Neural crest cell (in vitro differentiated cells): ENCODE results near the gene ATP6AP1. TPM values are rescaled to one million over a fixed set of nuclear protein-coding genes. Genes with fewer than 3 reads are reported as not detected.

ENCODE experiments used
- DNase-seq: peaks from one replicate; pipeline ENCODE4 v3.0.0; 2021; ENCODE audit warnings: low read depth, mixed read lengths, low spot score
- H3K27ac Mint-ChIP-seq: one replicate; pipeline ENCODE4 v1.8.0; 2021; ENCODE audit warnings: mild to moderate bottlenecking, mixed read lengths; ENCODE audit not compliant: unreplicated experiment
- H3K27me3 Mint-ChIP-seq: 2 replicates; pipeline ENCODE4 v1.8.0; 2021; ENCODE audit warnings: low read depth, mild to moderate bottlenecking, mixed read lengths
- H3K36me3 Mint-ChIP-seq: 2 replicates; pipeline ENCODE4 v1.8.0; 2021; ENCODE audit warnings: low read depth, mild to moderate bottlenecking, mixed read lengths
- H3K4me1 Mint-ChIP-seq: 2 replicates; pipeline ENCODE4 v1.8.0; 2021; ENCODE audit warnings: mixed read lengths
- H3K4me3 Mint-ChIP-seq: one replicate; pipeline ENCODE4 v1.8.0; 2021; ENCODE audit warnings: mild to moderate bottlenecking, mixed read lengths
- H3K9me3 Mint-ChIP-seq: 2 replicates; pipeline ENCODE4 v1.8.0; 2021; ENCODE audit warnings: mixed read lengths
- CTCF ChIP-seq: fragments of 200-600 bp; sonication (generic); conservative IDR thresholded peaks from 2 replicates; pipeline ENCODE4 v1.5.0; 2021; ENCODE audit warnings: antibody characterized with exemption, mild to moderate bottlenecking
- total RNA-seq: library from RNA; stranded (reverse); gene quantifications from 2 replicates; pipeline ENCODE4 v1.2.1, GENCODE V29; 2021

ATP6AP1 gene
- total RNA-seq, 1 donor from 2014 or later = 79.8 TPM

- Mint-ChIP-seq H3K27me3 (no peaks in the 10 kb centered on the region), H3K36me3 (no peaks in the 10 kb centered on the region), H3K9me3 (no peaks in the 10 kb centered on the region), H3K27ac (no peak overlapping the region), H3K4me3 (no peak overlapping the region), H3K4me1 (no peaks in the 10 kb centered on the region)
- TF ChIP-seq CTCF = no peak
- no peak for DNase-seq
Measured at GRCh38 chrX:154466907-154467306, 38.4 kb downstream of the ATP6AP1 start.

- no peaks in the 10 kb centered on the region for H3K9me3 Mint-ChIP-seq
- no peaks in the 10 kb centered on the region for H3K4me1 Mint-ChIP-seq
- TF ChIP-seq CTCF = no peak
- H3K27me3 Mint-ChIP-seq = no peaks in the 10 kb centered on the region
- H3K4me3 Mint-ChIP-seq = no peak overlapping the region
- no peaks in the 10 kb centered on the region for H3K36me3 Mint-ChIP-seq
- DNase-seq = no peak
- no peak overlapping the region for H3K27ac Mint-ChIP-seq
Measured at GRCh38 chrX:154467556-154467955, 39.1 kb downstream of the ATP6AP1 start.

DNA sequence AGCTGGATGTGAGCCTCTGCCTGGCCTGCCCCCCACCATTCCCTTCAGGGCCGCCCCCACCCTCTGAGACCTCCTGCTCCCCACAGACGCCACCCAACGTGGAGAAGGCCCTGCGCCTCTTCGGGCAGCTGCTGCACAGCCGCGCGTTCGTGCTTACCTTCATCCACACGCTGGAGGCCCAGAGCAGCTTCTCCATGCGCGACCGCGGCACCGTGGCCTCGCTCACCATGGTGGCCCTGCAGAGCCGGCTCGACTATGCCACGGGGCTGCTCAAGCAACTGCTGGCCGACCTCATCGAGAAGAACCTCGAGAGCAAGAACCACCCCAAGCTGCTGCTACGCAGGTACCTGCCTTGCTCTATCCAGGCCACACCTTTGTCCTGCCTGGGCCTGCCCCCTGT, 39.7 kb downstream of the ATP6AP1 start:
- no peak for DNase-seq
- Mint-ChIP-seq H3K27me3 (no peaks in the 10 kb centered on the region), H3K4me3 (no peak overlapping the region), H3K4me1 (no peaks in the 10 kb centered on the region), H3K9me3 (no peaks in the 10 kb centered on the region), H3K27ac (no peak overlapping the region), H3K36me3 (peaks cover under 1% of the 10 kb centered on the region)
- no peak for TF ChIP-seq CTCF

- no peaks in the 10 kb centered on the region for H3K27me3 Mint-ChIP-seq
- H3K4me1 Mint-ChIP-seq = no peaks in the 10 kb centered on the region
- H3K4me3 Mint-ChIP-seq = no peak overlapping the region
- TF ChIP-seq CTCF = no peak
- H3K27ac Mint-ChIP-seq = no peak overlapping the region
- H3K36me3 Mint-ChIP-seq = peaks cover 3% of the 10 kb centered on the region
- DNase-seq = no peak
- H3K9me3 Mint-ChIP-seq = no peaks in the 10 kb centered on the region
Measured at GRCh38 chrX:154469114-154469513, 40.6 kb downstream of the ATP6AP1 start.

- Mint-ChIP-seq H3K36me3 (peaks cover 3% of the 10 kb centered on the region), H3K27me3 (no peaks in the 10 kb centered on the region), H3K4me1 (no peaks in the 10 kb centered on the region), H3K9me3 (no peaks in the 10 kb centered on the region), H3K27ac (no peak overlapping the region), H3K4me3 (no peak overlapping the region)
- no peak for TF ChIP-seq CTCF
- DNase-seq = no peak
Measured at GRCh38 chrX:154469880-154470279, 41.4 kb downstream of the ATP6AP1 start.

DNA sequence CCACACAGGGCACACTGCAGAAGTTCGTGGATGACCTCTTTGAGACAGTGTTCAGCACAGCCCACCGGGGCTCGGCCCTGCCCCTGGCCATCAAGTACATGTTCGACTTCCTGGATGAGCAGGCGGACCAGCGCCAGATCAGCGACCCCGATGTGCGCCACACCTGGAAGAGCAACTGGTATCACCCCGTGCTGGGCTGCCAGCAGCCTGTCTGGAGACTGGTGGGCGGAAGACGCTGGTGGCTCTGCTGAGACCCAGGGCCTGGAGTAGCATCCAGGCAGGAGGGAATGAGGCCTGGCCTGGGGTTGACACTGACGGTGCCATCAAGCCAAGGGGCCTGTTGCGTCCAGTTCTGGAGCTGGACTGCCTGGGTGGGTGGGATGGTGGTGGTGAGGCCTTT, 42.0 kb downstream of the ATP6AP1 start:
- Mint-ChIP-seq H3K4me1 (no peaks in the 10 kb centered on the region), H3K36me3 (peaks cover 3% of the 10 kb centered on the region), H3K27ac (no peak overlapping the region), H3K9me3 (no peaks in the 10 kb centered on the region), H3K4me3 (no peak overlapping the region), H3K27me3 (no peaks in the 10 kb centered on the region)
- no peak for DNase-seq
- TF ChIP-seq CTCF = no peak
